Nephron progenitor cell (in vitro differentiated cells): ENCODE data around the gene DRD4.
"Not testable (repeated sequence)": the region's sequence is repeated elsewhere in the genome, so short reads cannot be mapped to it uniquely, and the experiment has no call there.

Experiments
- DNase-seq: peaks from one replicate; pipeline ENCODE4 v3.0.0; 2021
- H3K27ac Mint-ChIP-seq: 2 replicates; pipeline ENCODE4 v1.8.0; 2021; ENCODE audit warnings: mild to moderate bottlenecking, moderate library complexity, mixed read lengths
- H3K27me3 Mint-ChIP-seq: 2 replicates; pipeline ENCODE4 v1.8.0; 2021; ENCODE audit warnings: mild to moderate bottlenecking, low read depth, mixed read lengths; ENCODE audit not compliant: poor library complexity
- H3K36me3 Mint-ChIP-seq: 2 replicates; pipeline ENCODE4 v1.8.0; 2021; ENCODE audit warnings: low read depth, mixed read lengths
- H3K4me1 Mint-ChIP-seq: 2 replicates; pipeline ENCODE4 v1.8.0; 2021; ENCODE audit warnings: mixed read lengths
- H3K4me3 Mint-ChIP-seq: 2 replicates; pipeline ENCODE4 v1.8.0; 2021; ENCODE audit warnings: mild to moderate bottlenecking, moderate library complexity, mixed read lengths
- H3K9me3 Mint-ChIP-seq: 2 replicates; pipeline ENCODE4 v1.8.0; 2021; ENCODE audit warnings: mild to moderate bottlenecking, moderate library complexity, mixed read lengths
- TF ChIP-seq, protein P1 (sequence below): fragments of 200-600 bp; sonication (generic); IDR thresholded peaks from 2 replicates; pipeline ENCODE4 v1.5.0; 2021; ENCODE audit warnings: antibody characterized with exemption

Gene DRD4

DNA sequence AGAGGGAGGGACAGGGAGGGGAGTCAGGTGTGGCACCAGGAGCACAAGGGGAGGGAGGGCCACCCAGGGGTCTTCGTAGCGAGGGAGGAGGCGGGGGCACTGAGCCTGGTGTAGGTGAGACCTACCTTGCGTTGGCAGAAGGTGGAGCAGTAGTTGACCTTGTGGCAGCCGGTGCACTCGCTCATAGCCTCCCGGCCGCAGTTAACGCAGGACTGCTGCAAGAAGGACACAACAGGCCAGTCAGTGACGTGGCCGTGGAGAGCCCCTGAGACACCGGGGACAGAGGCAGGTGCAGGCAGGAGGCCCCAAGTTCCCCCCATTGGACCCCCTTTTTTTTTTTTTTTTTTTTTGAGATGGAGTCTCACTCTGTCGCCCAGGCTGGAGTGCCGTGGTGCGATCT lies 16.8 kb downstream of the DRD4 start:
- TF ChIP-seq, protein P1, sequence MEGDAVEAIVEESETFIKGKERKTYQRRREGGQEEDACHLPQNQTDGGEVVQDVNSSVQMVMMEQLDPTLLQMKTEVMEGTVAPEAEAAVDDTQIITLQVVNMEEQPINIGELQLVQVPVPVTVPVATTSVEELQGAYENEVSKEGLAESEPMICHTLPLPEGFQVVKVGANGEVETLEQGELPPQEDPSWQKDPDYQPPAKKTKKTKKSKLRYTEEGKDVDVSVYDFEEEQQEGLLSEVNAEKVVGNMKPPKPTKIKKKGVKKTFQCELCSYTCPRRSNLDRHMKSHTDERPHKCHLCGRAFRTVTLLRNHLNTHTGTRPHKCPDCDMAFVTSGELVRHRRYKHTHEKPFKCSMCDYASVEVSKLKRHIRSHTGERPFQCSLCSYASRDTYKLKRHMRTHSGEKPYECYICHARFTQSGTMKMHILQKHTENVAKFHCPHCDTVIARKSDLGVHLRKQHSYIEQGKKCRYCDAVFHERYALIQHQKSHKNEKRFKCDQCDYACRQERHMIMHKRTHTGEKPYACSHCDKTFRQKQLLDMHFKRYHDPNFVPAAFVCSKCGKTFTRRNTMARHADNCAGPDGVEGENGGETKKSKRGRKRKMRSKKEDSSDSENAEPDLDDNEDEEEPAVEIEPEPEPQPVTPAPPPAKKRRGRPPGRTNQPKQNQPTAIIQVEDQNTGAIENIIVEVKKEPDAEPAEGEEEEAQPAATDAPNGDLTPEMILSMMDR = no peak
- peaks cover 41% of the 10 kb centered on the region for H3K36me3 Mint-ChIP-seq
- no peak overlapping the region for H3K4me3 Mint-ChIP-seq
- H3K27ac Mint-ChIP-seq = no peak overlapping the region
- H3K27me3 Mint-ChIP-seq = no peaks in the 10 kb centered on the region
- H3K9me3 Mint-ChIP-seq = no peaks in the 10 kb centered on the region
- no peak for DNase-seq
- H3K4me1 Mint-ChIP-seq = no peaks in the 10 kb centered on the region

DNA sequence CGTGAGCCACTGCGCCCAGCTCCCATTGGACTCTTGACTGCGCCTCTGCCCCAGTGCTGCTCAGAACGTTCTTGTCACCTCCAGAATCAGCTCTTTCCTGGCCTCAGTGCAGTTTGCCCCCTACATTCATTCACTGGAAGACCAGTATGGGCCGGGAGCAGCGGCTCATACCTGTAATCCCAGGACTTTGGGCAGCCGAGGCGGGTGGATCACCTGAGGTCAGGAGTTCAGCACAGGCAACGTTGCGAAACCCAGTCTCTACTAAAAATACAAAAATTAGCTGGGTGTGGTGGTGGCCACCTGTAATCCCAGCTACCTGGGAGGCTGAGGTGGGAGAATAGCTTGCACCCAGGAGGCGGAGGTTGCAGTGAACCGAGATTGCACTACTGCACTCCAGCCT lies 17.4 kb downstream of the DRD4 start:
- not testable (repeated sequence) for H3K9me3 Mint-ChIP-seq, H3K27ac Mint-ChIP-seq, H3K4me3 Mint-ChIP-seq, H3K27me3 Mint-ChIP-seq, DNase-seq, H3K4me1 Mint-ChIP-seq
- H3K36me3 Mint-ChIP-seq = peaks cover 38% of the 10 kb centered on the region

DNA sequence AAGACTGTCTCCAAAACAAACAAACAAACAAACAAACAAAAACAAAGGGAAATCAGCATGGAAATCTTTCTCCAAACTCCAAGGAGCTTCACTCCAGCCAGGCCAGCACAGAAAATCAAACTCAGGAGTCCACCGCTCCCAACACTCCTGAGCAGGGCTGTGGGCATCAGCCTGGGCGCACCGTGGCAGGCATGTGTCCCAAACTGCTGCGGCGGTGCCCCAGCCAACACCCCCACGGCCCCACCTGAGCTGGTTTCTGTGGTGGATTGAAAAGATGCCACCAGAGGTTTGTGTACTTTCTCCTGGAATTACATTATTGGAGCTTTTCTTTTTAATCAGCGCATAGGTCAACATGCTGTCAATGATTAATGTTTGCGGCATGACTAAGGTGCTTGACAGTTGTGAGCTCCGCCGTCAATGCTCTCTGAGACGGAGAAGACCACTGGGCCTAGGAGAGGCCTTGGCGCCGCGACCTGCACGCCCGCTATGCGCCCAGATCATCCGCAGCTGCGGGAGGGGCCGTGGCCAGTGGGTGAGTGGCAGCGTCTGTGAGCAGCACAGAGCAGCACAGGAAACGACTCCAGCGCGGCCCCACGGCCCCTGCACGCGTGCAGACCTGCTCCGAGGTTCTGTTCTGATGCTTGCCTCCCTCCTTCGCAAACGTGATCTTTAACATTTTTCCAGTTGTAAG lies 18.1 kb downstream of the DRD4 start:
- no peak for DNase-seq
- Mint-ChIP-seq H3K9me3 (no peaks in the 10 kb centered on the region), H3K4me3 (no peak overlapping the region), H3K27ac (peak overlapping the region; percentile 86), H3K27me3 (peaks cover 2% of the 10 kb centered on the region), H3K4me1 (no peaks in the 10 kb centered on the region), H3K36me3 (peaks cover 31% of the 10 kb centered on the region)
- TF ChIP-seq, protein P1 = no peak

DNA sequence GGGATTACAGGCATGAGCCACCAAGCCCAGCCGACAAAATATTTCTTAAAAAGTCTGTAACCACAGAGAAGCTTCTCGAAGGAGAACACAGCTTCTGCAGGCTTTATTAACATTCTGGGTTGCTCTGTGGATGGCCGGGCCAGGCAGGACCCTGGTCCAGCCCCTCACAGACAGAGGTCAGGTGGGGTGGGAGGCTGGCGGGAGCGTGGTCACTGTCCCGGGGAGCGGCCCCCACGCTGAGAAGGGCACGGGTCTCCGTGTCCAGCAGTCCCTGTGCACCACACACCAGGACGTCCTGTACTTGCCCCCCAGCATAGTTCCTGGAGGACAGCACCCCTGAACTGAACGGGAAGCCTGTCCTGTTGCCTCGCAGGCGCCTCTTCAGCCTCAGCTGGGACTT lies 19.4 kb downstream of the DRD4 start:
- peaks cover 21% of the 10 kb centered on the region for H3K36me3 Mint-ChIP-seq

DNA sequence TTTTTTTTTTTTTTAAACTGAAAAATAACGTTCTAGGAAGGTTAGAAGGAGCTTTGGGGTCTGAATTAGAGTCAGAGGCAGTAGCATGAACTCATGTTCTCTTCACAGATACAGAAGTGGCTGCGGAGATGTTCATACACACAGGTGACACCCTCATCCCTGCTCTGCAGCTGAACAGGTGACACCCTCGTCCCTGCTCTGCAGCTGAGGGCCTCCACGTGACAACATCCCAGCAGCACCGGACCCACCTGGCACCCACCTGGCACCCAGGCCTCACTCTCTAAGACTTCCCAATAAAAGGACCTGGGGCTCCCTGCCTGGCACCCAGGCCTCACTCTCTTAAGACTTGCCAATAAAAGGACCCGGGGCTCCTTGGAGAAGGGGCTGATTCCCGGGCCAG lies 19.8 kb downstream of the DRD4 start:
- no peaks in the 10 kb centered on the region for H3K9me3 Mint-ChIP-seq
- H3K27ac Mint-ChIP-seq = no peak overlapping the region
- DNase-seq = no peak
- H3K27me3 Mint-ChIP-seq = peaks cover 2% of the 10 kb centered on the region
- no peak overlapping the region for H3K4me3 Mint-ChIP-seq
- H3K4me1 Mint-ChIP-seq = no peaks in the 10 kb centered on the region
- peaks cover 16% of the 10 kb centered on the region for H3K36me3 Mint-ChIP-seq
- TF ChIP-seq, protein P1 = no peak

More for the DNA sequence above, 19.4 kb downstream of the DRD4 start:
- Mint-ChIP-seq H3K9me3 (no peaks in the 10 kb centered on the region), H3K27ac (no peak overlapping the region), H3K27me3 (peaks cover 2% of the 10 kb centered on the region), H3K4me1 (no peaks in the 10 kb centered on the region), H3K4me3 (no peak overlapping the region)
- TF ChIP-seq, protein P1 = no peak
- no peak for DNase-seq

DNA sequence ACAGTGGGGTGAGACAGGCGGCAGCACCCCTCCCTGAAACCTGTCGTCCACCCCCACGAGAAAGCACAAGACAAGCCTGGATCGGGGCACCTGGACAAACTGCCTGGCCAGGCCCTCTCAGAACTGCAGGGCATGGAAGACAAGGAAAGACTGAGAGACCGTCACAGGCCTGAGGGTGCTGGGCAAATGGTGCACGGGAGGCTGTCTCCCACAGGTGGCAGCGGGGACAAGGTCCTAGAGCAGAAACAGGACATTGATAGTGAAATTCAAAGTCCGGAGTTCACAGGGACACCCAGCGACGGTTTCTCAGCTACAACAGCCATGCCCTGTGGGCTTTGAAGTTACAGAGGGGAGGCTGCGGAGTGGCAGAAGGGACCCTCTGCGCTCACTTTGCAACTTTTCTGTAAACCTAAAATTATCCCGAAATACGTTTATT lies 20.6 kb downstream of the DRD4 start:
- peaks cover 2% of the 10 kb centered on the region for H3K27me3 Mint-ChIP-seq
- TF ChIP-seq, protein P1 = no peak
- no peak overlapping the region for H3K27ac Mint-ChIP-seq
- H3K4me3 Mint-ChIP-seq = no peak overlapping the region
- no peak for DNase-seq
- peaks cover 12% of the 10 kb centered on the region for H3K36me3 Mint-ChIP-seq
- no peaks in the 10 kb centered on the region for H3K9me3 Mint-ChIP-seq
- no peaks in the 10 kb centered on the region for H3K4me1 Mint-ChIP-seq
